Posterior vena cava (tissue), 2 donors: ENCODE results near the gene AGFG2. TPM values are rescaled to one million over a fixed set of nuclear protein-coding genes. Genes with fewer than 3 reads are reported as not detected.

Source experiments
- total RNA-seq, 2 donors: library from RNA; stranded (reverse); fragmentation: NEBNext Ultra II Directional; extraction: Animal tissue kit (Norgen Biotek cat#: 25700); gene quantifications; one replicate each; pipeline ENCODE4 v1.2.1, GENCODE V29; 2021
- donor health status: DM: yes; HTN: yes; CAD: no.
- donor health status: DM: yes; HTN: yes; CAD: no.

The AGFG2 gene
- total RNA-seq, 2 donors from 2014 or later = 18.8 to 20.4 TPM

Other genes with a start within 250 kb of the AGFG2 start
- gene SPDYE3, start 231.5 kb upstream of the AGFG2 start, total RNA-seq = not detected
- gene PILRB, start 181.1 kb upstream of the AGFG2 start, total RNA-seq = 10 to 100 TPM; 17.7 to 32.5 TPM
- 10 to 100 TPM in 1 of 2 donors, 1 to 10 TPM in 1; 5.9 to 15.3 TPM for gene PILRA, start 165.7 kb upstream of the AGFG2 start, total RNA-seq
- 1 to 10 TPM; 2.9 to 3.5 TPM for gene ZCWPW1, start 110.5 kb upstream of the AGFG2 start, total RNA-seq
- gene MEPCE, start 109.4 kb upstream of the AGFG2 start, total RNA-seq = 10 to 100 TPM; 19.8 to 21.8 TPM
- 10 to 100 TPM; 16.7 to 23.9 TPM for gene PPP1R35, start 102.7 kb upstream of the AGFG2 start, total RNA-seq
- under 1 TPM in 1 of 2 donors, not detected in 1; 0.62 TPM for gene SPACDR, start 74.9 kb upstream of the AGFG2 start, total RNA-seq
- gene TSC22D4, start 60.0 kb upstream of the AGFG2 start, total RNA-seq = 10 to 100 TPM; 25.3 to 29.1 TPM
- 1 to 10 TPM in 1 of 2 donors, under 1 TPM in 1; 0.86 to 1.4 TPM for gene NYAP1, start 55.3 kb upstream of the AGFG2 start, total RNA-seq
- gene SAP25, start 34.7 kb downstream of the AGFG2 start, total RNA-seq = 1 to 10 TPM; 2.8 to 5.0 TPM
- 10 to 100 TPM; 28.5 to 30.7 TPM for gene LRCH4, start 46.9 kb downstream of the AGFG2 start, total RNA-seq
- under 1 TPM; 0.14 to 0.51 TPM for gene FBXO24, start 47.1 kb downstream of the AGFG2 start, total RNA-seq
- gene PCOLCE, start 63.2 kb downstream of the AGFG2 start, total RNA-seq = 100 to 1,000 TPM in 1 of 2 donors, 10 to 100 TPM in 1; 79.5 to 230 TPM
- gene MOSPD3, start 73.3 kb downstream of the AGFG2 start, total RNA-seq = 10 to 100 TPM; 10.8 to 16.3 TPM
- gene TFR2, start 102.3 kb downstream of the AGFG2 start, total RNA-seq = under 1 TPM; 0.57 to 0.83 TPM
- not detected for gene ACTL6B, start 117.2 kb downstream of the AGFG2 start, total RNA-seq
- 100 to 1,000 TPM; 173 to 199 TPM for gene GNB2, start 134.5 kb downstream of the AGFG2 start, total RNA-seq
- gene GIGYF1, start 155.0 kb downstream of the AGFG2 start, total RNA-seq = 10 to 100 TPM; 23.1 to 25.8 TPM
- 10 to 100 TPM; 17.1 to 23.0 TPM for gene POP7, start 166.9 kb downstream of the AGFG2 start, total RNA-seq
- not detected for gene EPO, start 181.3 kb downstream of the AGFG2 start, total RNA-seq
- not detected for gene ZAN, start 194.4 kb downstream of the AGFG2 start, total RNA-seq